Measurements from ENCODE around the gene CRISP2.

The CRISP2 gene

DNA sequence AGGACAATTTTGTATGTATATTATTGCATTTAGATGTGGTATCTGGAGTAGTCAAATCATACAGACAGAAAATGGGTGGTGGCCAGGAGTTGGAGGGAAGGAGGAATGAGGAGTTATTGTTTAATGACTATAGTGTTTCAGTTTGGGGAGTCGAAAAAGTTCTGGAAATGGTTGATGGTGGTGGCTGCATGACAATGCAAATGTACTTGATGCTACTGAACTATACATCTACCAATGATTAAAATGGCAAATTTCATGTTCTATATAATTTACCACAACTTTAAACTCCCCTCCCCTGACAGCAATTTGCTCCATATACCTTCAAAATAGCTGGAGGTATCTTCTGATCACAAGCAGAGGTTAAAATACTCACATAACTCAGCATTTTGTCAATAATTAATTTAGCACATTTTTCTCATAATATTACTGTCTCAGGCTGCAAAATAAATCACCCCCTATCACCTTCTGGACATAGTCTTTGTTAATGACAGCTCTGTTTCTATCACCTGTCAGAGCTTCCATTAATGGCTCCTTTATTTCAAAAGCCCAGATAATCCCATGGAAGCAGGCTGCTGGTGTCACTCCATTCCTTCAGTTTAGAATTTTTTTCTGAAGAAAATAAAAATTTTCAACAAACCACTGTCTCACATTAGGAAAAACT lies 51.0 kb downstream of the CRISP2 start:
- in situ Hi-C loops (cut with MboI; ENCODE audit: low sequenced_read_pairs), result no loop called here

DNA sequence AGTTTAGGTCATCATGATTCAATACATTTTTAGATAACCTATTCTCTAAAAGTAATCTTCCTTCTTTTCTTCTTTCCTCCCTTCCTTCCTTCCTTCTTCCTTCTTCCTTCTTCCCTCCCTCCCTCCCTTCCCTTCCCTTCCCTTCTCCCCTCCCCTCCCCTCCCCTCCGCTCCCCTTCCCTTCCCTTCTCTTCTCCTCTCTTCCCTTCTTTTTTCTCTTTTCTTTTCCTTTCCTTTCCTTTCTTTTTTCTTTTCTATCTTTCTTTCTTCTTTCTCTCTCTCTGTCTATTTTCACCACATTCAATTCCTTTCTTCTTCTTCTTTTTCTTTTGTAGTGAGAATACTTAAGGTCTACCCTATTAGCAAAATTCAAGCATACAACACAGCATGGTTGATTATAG lies 59.4 kb downstream of the CRISP2 start:
- in situ Hi-C loops (cut with MboI; ENCODE audit: low sequenced_read_pairs), result no loop called here

DNA sequence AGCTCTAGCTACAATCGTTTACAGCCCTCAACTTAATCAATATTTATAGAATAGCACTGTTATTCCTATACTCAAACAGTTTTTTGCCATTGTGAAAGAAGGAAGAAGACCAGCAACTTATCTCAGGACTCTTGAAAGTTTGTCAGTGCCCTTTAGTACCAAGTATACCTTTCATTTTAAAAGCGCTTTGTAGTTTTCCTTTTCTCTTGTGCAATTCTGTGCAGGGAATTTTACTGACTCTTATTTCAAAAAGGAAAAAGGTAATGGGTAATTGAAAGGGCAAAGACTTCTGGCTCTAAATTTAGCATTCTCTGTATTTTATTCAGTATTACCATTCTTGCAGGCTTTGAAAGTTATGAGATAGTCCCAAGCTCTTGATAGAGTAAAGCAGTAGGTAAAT lies 59.9 kb downstream of the CRISP2 start:
- in situ Hi-C loops (cut with MboI; ENCODE audit: low sequenced_read_pairs), result no loop called here

DNA sequence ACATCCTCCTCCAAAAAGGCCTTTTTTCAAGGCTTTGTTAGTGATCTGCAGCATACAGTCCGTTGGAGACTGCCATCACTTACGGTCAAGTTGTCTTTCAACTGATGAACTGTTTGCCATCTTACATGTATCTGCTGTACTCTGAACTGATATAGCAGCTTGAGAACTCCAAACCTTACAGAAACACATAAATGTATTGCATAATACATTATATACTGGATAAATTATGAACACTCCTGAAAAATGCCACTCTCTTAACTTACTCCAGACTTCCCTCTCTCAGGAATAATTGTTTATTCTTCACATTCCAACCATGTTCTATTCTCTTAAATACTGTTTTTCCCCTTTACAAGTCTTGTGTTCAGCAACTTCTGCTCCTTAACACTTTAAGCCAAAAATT lies 62.1 kb downstream of the CRISP2 start:
- in situ Hi-C loops (cut with MboI; ENCODE audit: low sequenced_read_pairs), result no loop called here

DNA sequence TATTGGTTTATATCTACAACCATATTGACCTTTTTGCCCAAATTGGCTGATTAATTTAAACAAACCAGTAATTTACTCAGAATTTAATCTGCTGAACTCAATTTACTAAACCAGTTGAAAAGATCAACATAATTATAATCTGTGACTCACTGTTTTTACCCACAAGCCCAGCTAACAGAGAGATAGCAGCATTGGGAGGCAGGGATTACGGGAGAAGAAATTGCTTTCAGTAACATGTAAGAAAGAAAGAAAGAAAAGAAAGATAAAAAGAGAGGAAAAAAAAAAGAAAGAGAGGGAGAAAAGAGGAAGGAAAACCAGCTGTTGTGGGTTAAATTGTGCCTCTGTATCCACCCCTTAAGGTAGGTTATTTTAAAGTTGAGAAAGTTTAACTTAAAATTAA lies 63.4 kb downstream of the CRISP2 start:
- in situ Hi-C loops (cut with MboI; ENCODE audit: low sequenced_read_pairs), result no loop called here

DNA sequence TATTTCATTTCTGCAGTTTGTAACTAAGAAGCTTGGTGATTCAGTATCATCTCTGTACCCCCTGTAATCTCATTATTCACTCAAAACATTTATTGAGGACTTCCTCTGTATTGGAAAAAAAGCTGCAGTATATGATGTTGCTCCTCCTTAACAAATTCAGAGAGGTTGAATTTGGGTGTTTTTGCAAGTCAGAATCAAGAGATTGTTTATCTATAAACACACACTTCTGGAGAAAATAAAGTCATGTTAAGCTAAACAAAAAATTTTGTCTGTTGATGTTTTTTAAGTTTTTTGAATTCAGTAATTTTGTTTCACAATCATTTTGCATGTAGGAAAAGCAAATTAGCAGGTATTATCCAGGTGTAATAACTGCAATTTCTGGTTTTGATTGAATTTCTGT lies 65.3 kb downstream of the CRISP2 start:
- in situ Hi-C loops (cut with MboI; ENCODE audit: low sequenced_read_pairs), result no loop called here

DNA sequence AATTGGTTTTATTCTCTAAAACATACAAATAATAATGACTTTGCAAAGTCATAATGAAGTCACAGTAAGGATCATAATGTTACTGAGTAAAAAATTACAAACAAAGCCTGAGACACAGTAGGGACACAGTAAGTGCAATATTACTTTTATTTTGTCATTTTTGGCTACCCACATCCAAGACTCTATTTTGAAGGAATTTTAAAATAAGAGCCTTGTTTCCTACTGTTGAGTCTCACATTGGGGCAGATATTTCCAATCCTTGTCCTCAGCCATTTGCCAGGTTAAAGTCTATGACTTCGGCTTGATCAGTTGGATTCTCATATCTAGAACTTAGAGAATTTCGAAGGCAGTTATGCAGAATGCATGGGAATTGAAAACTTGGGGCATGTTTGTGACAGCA lies 65.9 kb downstream of the CRISP2 start:
- in situ Hi-C loops (cut with MboI; ENCODE audit: low sequenced_read_pairs), result no loop called here

DNA sequence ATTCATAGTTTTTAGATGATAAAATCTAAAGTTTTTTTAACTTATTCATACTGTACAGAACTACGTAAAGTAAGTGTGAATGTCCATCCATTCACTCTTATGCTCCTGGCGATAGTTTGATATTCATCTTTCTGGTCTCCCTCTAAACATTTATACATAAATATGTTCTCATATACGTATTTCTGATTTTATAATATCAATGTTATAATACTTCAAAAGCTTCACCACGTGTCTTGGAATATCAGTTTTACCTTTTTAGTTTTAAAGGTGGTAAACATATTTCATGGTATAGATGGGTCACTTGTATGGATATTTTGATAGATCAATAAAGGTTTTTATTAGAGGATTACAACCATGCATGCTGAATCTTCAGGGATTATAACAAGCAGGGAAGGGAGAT lies 66.4 kb downstream of the CRISP2 start:
- in situ Hi-C loops (cut with MboI; ENCODE audit: low sequenced_read_pairs), result no loop called here

DNA sequence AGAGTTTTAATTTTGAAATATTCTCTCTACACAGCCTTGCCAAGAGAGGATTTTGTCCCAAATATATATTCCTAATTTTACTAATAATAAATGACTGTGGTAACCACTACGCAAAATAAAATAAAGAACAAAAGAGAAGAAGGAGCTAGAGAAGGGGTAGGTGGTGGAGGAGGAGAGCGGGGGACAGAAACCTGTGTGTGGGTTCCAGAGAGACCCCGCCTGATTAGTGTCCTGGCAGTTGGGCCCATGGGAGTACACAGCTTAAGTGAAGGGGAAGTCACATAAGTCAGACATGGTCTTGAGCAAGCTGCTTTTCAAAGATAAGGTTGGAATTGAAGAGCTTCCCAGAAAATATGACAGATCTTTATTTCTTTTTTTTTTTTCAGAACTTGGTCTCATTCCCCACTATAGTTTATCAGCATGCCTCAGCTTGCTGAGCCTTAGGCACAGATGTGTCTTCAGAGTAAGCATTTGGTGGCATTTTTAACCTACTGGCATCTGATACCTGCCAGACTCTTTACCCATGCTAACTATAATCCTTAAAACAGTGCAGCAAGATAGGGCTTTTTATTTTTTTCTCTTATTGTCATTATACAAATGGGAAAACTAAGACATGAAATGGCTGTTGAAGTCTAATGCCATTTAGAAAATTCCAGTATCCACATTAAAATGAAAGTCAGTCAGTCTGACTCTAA lies 67.1 kb downstream of the CRISP2 start:
- in situ Hi-C loops (cut with MboI; ENCODE audit: low sequenced_read_pairs), result no loop called here

DNA sequence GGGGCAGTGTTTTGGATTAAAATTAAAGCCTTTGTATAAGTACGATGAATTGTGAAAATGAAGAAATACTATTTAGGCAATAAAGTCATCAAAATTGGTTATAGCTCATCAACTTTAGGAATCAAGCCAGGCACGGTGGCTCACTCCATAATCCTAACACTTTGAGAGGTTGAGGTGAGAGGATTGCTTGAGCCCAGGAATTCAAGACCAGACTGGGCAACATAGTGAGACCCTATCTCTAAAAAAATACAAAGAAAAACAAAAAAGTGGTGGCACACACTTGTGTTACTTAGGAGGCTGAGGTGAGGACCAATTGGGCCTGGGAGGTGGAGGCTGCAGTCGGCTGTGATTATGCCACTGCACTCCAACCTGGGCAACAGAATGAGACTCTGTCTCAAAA lies 68.2 kb downstream of the CRISP2 start:
- in situ Hi-C loops (cut with MboI; ENCODE audit: low sequenced_read_pairs), result no loop called here
